H1 (cell line): ENCODE measurements around the gene PCDHB5.

Source experiments
- FOSL1 ChIP-seq: IDR thresholded peaks from 2 replicates; pipeline ENCODE4 v1.6.1; 2011; ENCODE audit warnings: mild to moderate bottlenecking, low read depth, low read length, moderate library complexity; ENCODE audit not compliant: insufficient read depth
- KDM4A ChIP-seq: IDR thresholded peaks from one replicate; pipeline ENCODE4 v1.7.1; 2012; ENCODE audit warnings: low read depth, mild to moderate bottlenecking, moderate library complexity, low read length, inconsistent platforms; ENCODE audit not compliant: severe bottlenecking
- MAFK ChIP-seq: IDR thresholded peaks from 2 replicates; pipeline ENCODE4 v1.6.1; 2012; ENCODE audit warnings: low read depth, mild to moderate bottlenecking, improper control_type of control experiment, low read length
- RAD21 ChIP-seq, 2 experiments: IDR thresholded peaks in 1 of 2; conservative IDR thresholded peaks in 1 of 2; 2 replicates each; pipeline ENCODE4 v1.6.1; 2011; ENCODE audit warnings: low read depth in 2 of 2, low read length in 2 of 2, improper control_type of control experiment in 1 of 2, inconsistent platforms in 1 of 2, mild to moderate bottlenecking in 1 of 2, moderate library complexity in 1 of 2
- TCF12 ChIP-seq: IDR thresholded peaks from 2 replicates; pipeline ENCODE4 v1.6.1; 2011; ENCODE audit warnings: low read depth, mild to moderate bottlenecking, low read length
- TF ChIP-seq, protein P1 (sequence below), 3 experiments: IDR thresholded peaks; 1 replicate in 2 of 3; 2 replicates in 1 of 3; pipeline versions ENCODE4 v1.5.1 to v1.6.1; 2011; ENCODE audit warnings: low read length in 3 of 3, mild to moderate bottlenecking in 3 of 3, inconsistent platforms in 2 of 3, low read depth in 1 of 3, moderate library complexity in 1 of 3; ENCODE audit not compliant: insufficient read depth in 1 of 3; ENCODE audit errors: control extremely low read depth in 1 of 3
- TF ChIP-seq, protein P2 (sequence below): IDR thresholded peaks from 2 replicates; pipeline ENCODE4 v1.6.1; 2012; ENCODE audit warnings: inconsistent platforms

DNA sequence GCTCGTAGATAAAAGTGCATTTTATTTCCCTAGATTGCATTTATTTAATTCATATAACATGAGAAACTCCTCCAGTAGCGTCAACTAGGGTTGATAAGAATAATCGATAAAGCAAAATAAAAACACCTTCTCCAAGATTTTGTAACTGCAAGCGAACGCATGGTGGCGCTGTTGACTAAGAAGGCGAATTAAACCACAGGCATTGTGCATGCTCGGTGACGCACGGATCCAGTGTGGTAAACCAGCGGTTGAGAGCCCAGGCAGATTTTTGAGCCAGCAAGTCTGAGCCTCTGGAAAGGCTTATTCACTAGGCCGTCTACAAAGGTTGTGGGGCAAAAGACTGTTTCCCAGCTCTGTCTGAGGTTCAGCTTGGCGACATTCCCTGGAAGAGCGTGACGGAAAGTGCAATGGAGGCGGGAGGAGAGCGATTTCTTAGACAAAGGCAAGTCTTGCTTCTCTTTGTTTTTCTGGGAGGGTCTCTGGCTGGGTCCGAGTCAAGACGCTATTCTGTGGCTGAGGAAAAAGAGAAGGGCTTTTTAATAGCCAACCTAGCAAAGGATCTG, 34.7 kb upstream of the PCDHB5 start, which contains the start of gene PCDHB3:
- TF ChIP-seq, protein P1, sequence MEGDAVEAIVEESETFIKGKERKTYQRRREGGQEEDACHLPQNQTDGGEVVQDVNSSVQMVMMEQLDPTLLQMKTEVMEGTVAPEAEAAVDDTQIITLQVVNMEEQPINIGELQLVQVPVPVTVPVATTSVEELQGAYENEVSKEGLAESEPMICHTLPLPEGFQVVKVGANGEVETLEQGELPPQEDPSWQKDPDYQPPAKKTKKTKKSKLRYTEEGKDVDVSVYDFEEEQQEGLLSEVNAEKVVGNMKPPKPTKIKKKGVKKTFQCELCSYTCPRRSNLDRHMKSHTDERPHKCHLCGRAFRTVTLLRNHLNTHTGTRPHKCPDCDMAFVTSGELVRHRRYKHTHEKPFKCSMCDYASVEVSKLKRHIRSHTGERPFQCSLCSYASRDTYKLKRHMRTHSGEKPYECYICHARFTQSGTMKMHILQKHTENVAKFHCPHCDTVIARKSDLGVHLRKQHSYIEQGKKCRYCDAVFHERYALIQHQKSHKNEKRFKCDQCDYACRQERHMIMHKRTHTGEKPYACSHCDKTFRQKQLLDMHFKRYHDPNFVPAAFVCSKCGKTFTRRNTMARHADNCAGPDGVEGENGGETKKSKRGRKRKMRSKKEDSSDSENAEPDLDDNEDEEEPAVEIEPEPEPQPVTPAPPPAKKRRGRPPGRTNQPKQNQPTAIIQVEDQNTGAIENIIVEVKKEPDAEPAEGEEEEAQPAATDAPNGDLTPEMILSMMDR (IDR thresholded peaks at IDR 0.05; ENCODE audit: control extremely low read depth in 1 of 3, insufficient read depth in 1 of 3, low read depth in 1 of 3, low read length in 3 of 3) = peak; percentile 65 to 82 (median 66)
- TF ChIP-seq, protein P2, sequence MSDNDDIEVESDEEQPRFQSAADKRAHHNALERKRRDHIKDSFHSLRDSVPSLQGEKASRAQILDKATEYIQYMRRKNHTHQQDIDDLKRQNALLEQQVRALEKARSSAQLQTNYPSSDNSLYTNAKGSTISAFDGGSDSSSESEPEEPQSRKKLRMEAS = peak; percentile 59; the same call in 1 of the 2 replicates
- TF ChIP-seq RAD21 (IDR thresholded peaks at IDR 0.05 in 1 of 2, conservative IDR thresholded peaks at IDR 0.05 in 1 of 2; ENCODE audit: low read depth in 2 of 2, low read length in 2 of 2) (peak; percentile 69 to 72), FOSL1 (no peak), TCF12 (no peak), KDM4A (no peak), MAFK (no peak)
